K562 treated with DMSO at 1 percent for 24 hours (cell line): ENCODE data around the gene XAGE1A. TPM values are rescaled to one million over a fixed set of nuclear protein-coding genes. Genes with fewer than 3 reads are reported as not detected.

ENCODE experiments used
- total RNA-seq: library from RNA; unstranded; fragments of 300-600 nt; gene quantifications from 2 replicates; pipeline ENCODE4 v1.2.3, GENCODE V29; 2022; ENCODE audit warnings: low read depth; ENCODE audit not compliant: insufficient read depth

The XAGE1A gene, protein sequence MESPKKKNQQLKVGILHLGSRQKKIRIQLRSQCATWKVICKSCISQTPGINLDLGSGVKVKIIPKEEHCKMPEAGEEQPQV
- total RNA-seq: 181 and 240 TPM in 2 replicates

DNA sequence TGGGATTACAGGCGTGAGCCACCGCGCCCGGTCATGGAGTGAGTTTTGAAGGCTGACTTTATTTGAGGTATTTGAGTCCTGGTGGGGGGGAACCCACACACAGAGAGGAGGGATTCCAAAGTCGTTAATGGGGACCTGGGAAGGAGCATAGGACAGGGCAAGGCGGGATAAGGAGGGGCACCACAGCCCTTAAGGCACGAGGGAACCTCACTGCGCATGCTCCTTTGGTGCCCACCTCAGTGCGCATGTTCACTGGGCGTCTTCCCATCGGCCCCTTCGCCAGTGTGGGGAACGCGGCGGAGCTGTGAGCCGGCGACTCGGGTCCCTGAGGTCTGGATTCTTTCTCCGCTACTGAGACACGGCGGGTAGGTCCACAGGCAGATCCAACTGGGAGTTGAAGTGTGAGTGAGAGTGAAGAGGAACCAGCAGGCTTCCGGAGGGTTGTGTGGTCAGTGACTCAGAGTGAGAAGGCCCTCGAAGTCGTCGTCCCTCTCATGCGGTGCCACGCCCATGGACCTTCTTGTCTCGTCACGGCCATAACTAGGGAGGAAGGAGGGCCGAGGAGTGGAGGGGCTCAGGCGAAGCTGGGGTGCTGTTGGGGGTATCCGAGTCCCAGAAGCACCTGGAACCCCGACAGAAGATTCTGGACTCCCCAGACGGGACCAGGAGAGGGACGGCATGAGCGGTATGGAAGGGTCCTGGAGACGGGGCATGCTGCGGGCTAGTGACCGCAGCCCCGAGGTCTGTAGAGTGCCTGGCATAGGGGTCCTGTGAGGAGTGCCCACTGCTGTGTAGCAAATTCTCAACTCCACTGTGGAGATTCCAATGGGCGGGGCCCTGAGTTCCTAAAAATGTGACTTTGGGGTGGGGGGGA lies at the start of gene XAGE1A:
Gene XAGE1A (plus strand): TSS at position 264 of the 874 bp plus-strand sequence. CDS start 1,554 bp downstream, outside the sequence.

GRCh38 chrX:52516987-52517325 lies 21.3 kb downstream of the XAGE1A start, which contains the start of gene XAGE1B:
XAGE1B (minus strand) TSS chrX:52517063; CDS start chrX:52515527, 1,536 bp downstream.

Other genes starting within 250 kb of the XAGE1A start
- gene XAGE2, start 126.8 kb upstream of the XAGE1A start, total RNA-seq: not detected in 2 replicates
- gene XAGE1B, start 21.3 kb downstream of the XAGE1A start, total RNA-seq: 19.5 and 92.8 TPM in 2 replicates
- gene SSX7, start 159.1 kb downstream of the XAGE1A start, total RNA-seq: not detected in 2 replicates
- 31.4 and 65.8 TPM in 2 replicates for gene SSX2, start 211.4 kb downstream of the XAGE1A start, total RNA-seq